SU-DHL-6 (cell line): Measurements from ENCODE around the gene RBM24.

Experiments used
- H2AFZ ChIP-seq: fragments of 200-600 bp; sonication (generic); 2 replicates; pipeline ENCODE4 v1.6.1; 2014; ENCODE audit warnings: low read depth, mild to moderate bottlenecking, moderate library complexity, mixed read lengths, antibody characterized with exemption, low read length; ENCODE audit not compliant: severe bottlenecking
- H3F3A ChIP-seq: fragments of 200-600 bp; shearing (Covaris generic); 2 replicates; pipeline ENCODE4 v1.6.0; 2016; ENCODE audit warnings: antibody characterized with exemption, mild to moderate bottlenecking; ENCODE audit not compliant: insufficient read depth
- H3K27ac ChIP-seq: fragments of 200-600 bp; sonication (generic); 2 replicates; pipeline ENCODE4 v1.5.1; 2016; ENCODE audit warnings: low read depth, mild to moderate bottlenecking, low read length, moderate library complexity, mixed read lengths
- H3K27me3 ChIP-seq: fragments of 200-600 bp; sonication (generic), shearing (Covaris generic); 2 replicates; pipeline ENCODE4 v1.6.0; 2014; ENCODE audit warnings: mild to moderate bottlenecking, low read length
- H3K36me3 ChIP-seq: fragments of 200-600 bp; sonication (generic); 2 replicates; pipeline ENCODE4 v1.6.1; 2014; ENCODE audit warnings: mild to moderate bottlenecking, low read length, mixed read lengths
- H3K4me2 ChIP-seq: fragments of 300-600, 200-600 bp; shearing (Covaris generic), sonication (generic); 2 replicates; pipeline ENCODE4 v1.6.0; 2014; ENCODE audit warnings: low read length, low read depth, mild to moderate bottlenecking; ENCODE audit not compliant: poor library complexity, severe bottlenecking
- H3K4me3 ChIP-seq: fragments of 200-600 bp; sonication (generic); 2 replicates; pipeline ENCODE4 v1.5.1; 2014; ENCODE audit warnings: antibody characterized with exemption, low read length, mild to moderate bottlenecking, mixed read lengths; ENCODE audit not compliant: insufficient read depth, poor library complexity, severe bottlenecking
- H3K79me2 ChIP-seq: fragments of 200-600 bp; sonication (generic); 2 replicates; pipeline ENCODE4 v1.6.1; 2014; ENCODE audit warnings: mild to moderate bottlenecking, low read length, moderate library complexity; ENCODE audit not compliant: insufficient read depth
- H3K9ac ChIP-seq: fragments of 200-600 bp; sonication (generic); 2 replicates; pipeline ENCODE4 v1.7.0; 2014; ENCODE audit warnings: mild to moderate bottlenecking, low read length
- H3K9me2 ChIP-seq: fragments of 200-600 bp; sonication (generic); replicated peaks from 2 replicates; pipeline ENCODE4 v1.6.1; 2014; ENCODE audit warnings: low read length; ENCODE audit not compliant: insufficient read depth
- H3K9me3 ChIP-seq: fragments of 200-600 bp; sonication (generic); 2 replicates; pipeline ENCODE4 v1.6.1; 2014; ENCODE audit warnings: low read length, mixed read lengths; ENCODE audit not compliant: insufficient read depth
- H4K20me1 ChIP-seq: fragments of 200-600 bp; sonication (generic); 2 replicates; pipeline ENCODE4 v1.6.1; 2014; ENCODE audit warnings: low read depth, mild to moderate bottlenecking, antibody characterized with exemption, low read length, moderate library complexity, mixed read lengths
- CTCF ChIP-seq: fragments of 200-600 bp; sonication (generic); IDR thresholded peaks from one replicate; pipeline ENCODE4 v1.5.1; 2017; ENCODE audit warnings: antibody characterized with exemption, mild to moderate bottlenecking, low read length, moderate library complexity; ENCODE audit not compliant: insufficient read depth, poor library complexity, severe bottlenecking
- EZH2phosphoT487 ChIP-seq: fragments of 200-600 bp; sonication (generic), shearing (Covaris generic); conservative IDR thresholded peaks from 2 replicates; pipeline ENCODE4 v1.6.1; 2018; ENCODE audit warnings: mild to moderate bottlenecking, antibody characterized with exemption, low read length, moderate library complexity, mixed read lengths

RBM24 gene

DNA sequence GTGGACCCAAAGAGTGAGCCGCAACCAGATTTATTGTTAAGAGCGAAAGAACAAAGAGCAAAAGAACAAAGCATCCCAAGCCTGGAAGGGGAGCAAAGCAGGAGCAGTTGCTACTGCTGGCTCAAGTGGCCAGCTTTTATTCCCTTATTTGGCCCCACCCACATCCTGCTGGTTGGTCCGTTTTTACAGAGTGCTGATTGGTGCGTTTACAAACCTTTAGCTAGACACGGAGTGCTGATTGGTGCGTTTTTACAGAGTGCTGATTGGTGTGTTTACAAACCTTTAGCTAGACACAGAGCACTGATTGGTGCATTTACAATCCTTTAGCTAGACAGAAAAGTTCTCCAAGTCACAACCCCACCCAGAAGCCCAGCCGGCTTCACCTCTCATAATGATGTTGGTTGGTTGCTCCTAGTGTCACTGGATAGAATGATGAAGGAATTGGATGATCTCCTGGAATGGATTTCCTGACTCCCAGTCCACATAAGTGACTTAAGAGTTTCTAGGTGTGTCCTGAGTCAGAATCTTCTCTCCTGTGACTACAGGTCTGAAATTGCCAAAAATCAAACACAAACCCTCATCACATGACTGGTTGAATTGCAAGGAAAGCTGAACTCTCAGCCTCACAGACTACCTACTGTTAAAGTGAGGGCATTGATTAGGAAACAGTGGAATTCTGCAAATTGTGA is 60.1 kb downstream of the RBM24 start:
- no peak overlapping the region for H3K27ac ChIP-seq
- no peaks in the 10 kb centered on the region for H3K36me3 ChIP-seq
- no peaks in the 10 kb centered on the region for H4K20me1 ChIP-seq
- no peak for TF ChIP-seq EZH2phosphoT487
- no peak for TF ChIP-seq CTCF
- no peaks in the 10 kb centered on the region for H3K9me2 ChIP-seq
- H3K27me3 ChIP-seq = no peaks in the 10 kb centered on the region
- H3K4me2 ChIP-seq = no peak overlapping the region
- no peak overlapping the region for H3K4me3 ChIP-seq
- H3K9ac ChIP-seq = no peak overlapping the region
- H3F3A ChIP-seq = no peaks in the 10 kb centered on the region
- H2AFZ ChIP-seq = no peak overlapping the region
- H3K79me2 ChIP-seq = no peaks in the 10 kb centered on the region
- H3K9me3 ChIP-seq = no peaks in the 10 kb centered on the region; the same call in 1 of the 2 replicates

GRCh38 chr6:17341891-17342290 is 60.7 kb downstream of the RBM24 start:
- no peak overlapping the region for H3K27ac ChIP-seq
- H3K9me2 ChIP-seq = no peaks in the 10 kb centered on the region
- no peaks in the 10 kb centered on the region for H3K36me3 ChIP-seq
- H3F3A ChIP-seq = no peaks in the 10 kb centered on the region
- no peaks in the 10 kb centered on the region for H3K27me3 ChIP-seq
- no peaks in the 10 kb centered on the region for H4K20me1 ChIP-seq
- no peak overlapping the region for H3K4me3 ChIP-seq
- no peak overlapping the region for H2AFZ ChIP-seq
- no peaks in the 10 kb centered on the region; the same call in 1 of the 2 replicates for H3K9me3 ChIP-seq
- no peaks in the 10 kb centered on the region for H3K79me2 ChIP-seq
- no peak overlapping the region for H3K9ac ChIP-seq
- H3K4me2 ChIP-seq = no peak overlapping the region
- TF ChIP-seq CTCF (no peak), EZH2phosphoT487 (no peak)

GRCh38 chr6:17343215-17343614 is 62.1 kb downstream of the RBM24 start:
- H3K9ac ChIP-seq = no peak overlapping the region
- no peaks in the 10 kb centered on the region for H3K9me2 ChIP-seq
- no peaks in the 10 kb centered on the region for H3K27me3 ChIP-seq
- no peak for TF ChIP-seq EZH2phosphoT487
- TF ChIP-seq CTCF = no peak
- no peaks in the 10 kb centered on the region; the same call in 1 of the 2 replicates for H3K9me3 ChIP-seq
- no peak overlapping the region for H3K4me2 ChIP-seq
- no peaks in the 10 kb centered on the region for H3K79me2 ChIP-seq
- no peak overlapping the region for H2AFZ ChIP-seq
- H3K4me3 ChIP-seq = no peak overlapping the region
- H4K20me1 ChIP-seq = no peaks in the 10 kb centered on the region
- H3K27ac ChIP-seq = no peak overlapping the region
- H3K36me3 ChIP-seq = no peaks in the 10 kb centered on the region
- no peaks in the 10 kb centered on the region for H3F3A ChIP-seq
